CD1c-positive myeloid dendritic cell (primary cell): ENCODE data around the gene WDR76.

Experiments
- DNase-seq: peaks from one replicate; pipeline ENCODE4 v3.0.0-alpha.2; 2016; ENCODE audit errors: extremely low spot score

WDR76 gene

DNA sequence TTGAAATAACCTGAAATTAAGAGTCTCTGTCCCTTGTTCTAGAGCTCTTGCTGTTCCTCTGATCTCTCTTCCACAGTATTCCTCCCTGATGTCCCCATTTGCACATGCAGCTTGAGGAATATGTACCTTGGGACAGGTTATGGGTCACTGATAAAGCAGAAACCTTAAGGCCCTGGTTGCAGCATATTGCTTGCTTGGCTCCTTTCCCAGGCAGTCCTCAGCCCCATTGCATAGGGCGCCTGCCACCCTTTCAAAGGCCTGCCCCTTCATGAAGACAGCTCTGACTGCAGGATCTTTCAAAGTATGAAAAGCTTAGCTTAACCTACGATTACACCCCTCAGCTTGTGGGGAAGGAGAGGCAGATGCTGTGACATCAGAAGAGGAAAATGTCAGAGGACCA lies 51.6 kb downstream of the WDR76 start:
- no peak for DNase-seq

DNA sequence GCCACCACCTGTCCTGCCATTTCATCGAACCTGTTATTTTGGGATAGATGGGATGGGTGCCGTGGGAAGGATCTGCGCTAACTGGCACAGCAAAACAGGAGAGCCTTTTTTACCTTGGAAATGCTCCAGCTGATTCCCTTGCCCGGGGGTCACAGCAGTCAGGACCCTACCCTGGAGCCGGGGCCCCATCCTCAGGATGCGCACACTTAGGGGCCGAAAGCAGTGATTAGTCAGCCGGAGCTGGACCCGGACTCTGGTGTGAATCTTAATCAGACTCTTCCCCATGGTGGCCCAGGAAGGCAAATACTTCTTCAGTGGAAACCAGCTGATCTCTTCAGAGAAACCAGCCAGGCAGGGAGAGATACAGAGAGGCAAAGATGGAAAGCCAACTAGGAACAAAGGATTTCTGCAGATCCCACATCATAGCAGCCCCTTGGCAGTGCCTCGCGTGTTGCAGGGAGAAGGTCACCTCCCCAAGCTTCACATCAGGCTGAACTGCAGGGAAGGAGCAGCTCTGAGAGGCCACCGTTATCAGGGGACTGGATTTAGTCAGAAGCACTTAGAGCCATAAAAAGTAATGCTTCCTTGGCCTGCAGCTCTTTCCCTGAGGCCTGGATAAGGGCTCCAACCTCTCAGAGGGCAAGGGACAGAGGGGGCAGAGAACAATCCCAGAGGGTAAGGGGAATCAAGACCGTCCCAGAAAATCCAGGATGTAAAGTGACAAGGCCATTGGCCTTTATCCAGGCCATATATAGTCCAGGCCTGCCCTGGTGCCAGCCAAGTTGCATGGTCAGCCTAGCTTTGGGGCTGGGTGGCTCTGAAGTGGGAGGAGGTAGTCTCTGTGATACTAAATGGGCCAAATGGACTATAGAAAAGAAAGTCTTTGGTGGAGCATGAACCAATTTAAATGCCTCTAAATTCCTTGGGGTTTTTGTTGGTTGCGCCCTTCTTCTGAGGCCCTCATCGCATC lies 52.9 kb downstream of the WDR76 start:
- DNase-seq = no peak

DNA sequence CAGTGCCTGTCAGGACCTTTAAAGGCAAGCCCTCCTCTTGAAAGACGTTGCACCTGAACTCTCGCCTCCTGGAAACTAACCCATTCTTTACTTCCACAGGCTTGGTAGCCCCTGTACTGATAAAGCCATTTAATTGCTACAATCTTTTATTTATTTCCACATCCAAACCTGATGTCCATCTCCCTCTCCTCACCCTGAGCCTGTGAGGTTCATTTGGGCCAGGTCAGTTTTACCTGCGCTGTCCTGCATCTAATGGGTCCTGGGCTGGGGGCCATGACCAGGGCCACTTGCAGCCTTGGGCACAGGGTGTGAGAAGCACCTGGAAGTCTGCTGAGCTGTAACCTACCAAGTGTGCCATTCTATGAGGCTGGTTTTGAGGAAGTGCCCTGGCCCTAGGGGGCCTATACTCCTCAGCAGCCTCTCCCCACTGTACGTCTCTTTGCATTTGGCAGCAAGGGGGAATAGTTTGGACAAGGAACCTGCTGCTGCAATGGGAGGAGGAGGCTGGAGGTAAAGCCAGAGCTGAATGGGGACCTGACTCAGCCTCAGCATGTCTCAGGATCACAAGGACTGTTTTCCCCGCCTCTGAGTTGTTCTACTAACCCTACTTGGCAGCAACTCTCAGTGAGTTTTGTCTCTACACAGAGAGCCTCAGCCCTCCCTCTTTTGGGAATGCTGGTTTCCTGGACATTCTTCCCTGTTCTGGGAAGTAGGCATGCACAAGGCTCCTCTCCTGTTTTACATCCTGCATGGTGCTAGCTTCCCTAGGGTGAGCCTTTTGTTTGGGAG lies 53.8 kb downstream of the WDR76 start:
- DNase-seq = no peak

DNA sequence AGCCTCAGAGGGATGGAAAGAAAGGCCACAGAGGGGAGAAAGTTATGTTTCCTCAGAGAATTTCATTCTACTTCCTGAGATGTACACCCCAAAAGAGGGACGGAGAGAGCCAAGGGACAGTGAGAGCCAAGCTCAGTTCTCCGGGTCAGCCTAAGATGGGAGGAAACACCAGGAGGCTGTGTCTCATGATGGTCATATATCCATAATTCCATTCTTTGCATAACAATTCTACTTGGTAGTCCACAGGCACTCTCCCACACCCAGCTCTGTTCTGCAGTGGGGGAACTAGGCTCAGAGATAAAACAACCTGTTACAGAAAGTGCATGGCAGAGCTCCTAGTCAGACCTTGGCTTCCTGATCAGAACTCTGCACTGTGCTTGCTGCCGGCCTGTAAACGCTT lies 54.4 kb downstream of the WDR76 start:
- no peak for DNase-seq

- no peak for DNase-seq
Measured at GRCh38 chr15:43881944-43882343, 55.1 kb downstream of the WDR76 start.

DNA sequence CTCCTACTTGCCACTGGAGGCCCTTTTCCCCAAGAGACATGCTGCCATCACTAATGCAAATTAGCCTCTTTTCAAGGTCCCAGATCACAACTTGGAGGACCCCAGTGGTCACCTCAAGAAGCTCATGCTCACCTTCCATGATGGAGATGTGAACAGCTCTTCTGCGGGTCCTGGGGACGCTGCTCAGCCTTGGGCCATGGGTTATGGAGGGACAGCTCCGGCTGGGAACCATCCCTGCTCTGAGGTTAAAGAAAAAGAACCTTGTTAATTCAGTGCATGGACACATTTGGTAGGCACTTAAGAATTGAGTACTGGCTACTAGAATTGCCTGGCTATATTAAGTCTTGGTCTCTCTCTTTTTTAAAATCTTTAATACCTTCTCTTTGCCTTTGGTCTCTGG lies 56.8 kb downstream of the WDR76 start:
- no peak for DNase-seq

DNA sequence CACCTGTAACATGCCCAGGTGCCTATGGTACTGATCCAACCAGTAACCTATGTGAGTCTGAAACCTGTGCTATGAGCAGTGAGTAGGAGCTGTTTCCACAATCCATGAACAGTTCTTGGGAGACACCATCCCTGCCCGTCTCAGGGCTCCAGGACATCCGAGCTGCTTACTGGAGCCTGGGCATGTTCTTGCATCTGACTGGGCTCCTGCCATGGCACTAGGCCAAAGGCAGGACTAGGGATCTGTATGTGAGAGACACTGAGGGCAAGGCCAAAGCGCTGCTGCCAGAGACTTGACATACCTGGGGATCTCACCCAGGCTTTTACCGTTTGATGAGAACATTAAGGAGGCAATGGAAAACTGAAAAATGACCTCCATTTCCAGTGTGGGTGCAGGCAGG lies 59.8 kb downstream of the WDR76 start:
- DNase-seq = no peak

GRCh38 chr15:43887901-43888300 lies 61.1 kb downstream of the WDR76 start:
- no peak for DNase-seq

- DNase-seq = no peak
Measured at GRCh38 chr15:43889042-43889441, 62.2 kb downstream of the WDR76 start.

- DNase-seq = no peak
Measured at GRCh38 chr15:43893956-43894355, 67.2 kb downstream of the WDR76 start.

DNA sequence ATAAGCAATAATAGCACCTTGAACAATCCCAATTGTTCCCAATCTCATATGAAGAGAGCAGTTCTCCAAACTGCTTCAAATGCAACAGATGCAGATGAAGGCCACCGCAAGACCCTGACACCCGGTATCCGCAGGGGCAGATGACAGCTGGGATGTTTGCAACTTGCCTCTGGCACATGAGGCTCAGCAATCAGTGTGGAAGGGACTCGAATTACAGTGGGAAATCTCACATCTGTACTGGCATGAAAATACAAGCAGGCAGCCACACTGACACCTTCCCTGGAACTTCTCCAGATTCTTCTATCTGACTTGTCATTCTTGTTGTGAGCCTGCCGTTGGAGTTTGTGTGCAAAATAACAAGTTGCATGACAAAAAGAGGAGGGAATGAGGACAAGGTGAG lies 68.8 kb downstream of the WDR76 start:
- no peak for DNase-seq

DNA sequence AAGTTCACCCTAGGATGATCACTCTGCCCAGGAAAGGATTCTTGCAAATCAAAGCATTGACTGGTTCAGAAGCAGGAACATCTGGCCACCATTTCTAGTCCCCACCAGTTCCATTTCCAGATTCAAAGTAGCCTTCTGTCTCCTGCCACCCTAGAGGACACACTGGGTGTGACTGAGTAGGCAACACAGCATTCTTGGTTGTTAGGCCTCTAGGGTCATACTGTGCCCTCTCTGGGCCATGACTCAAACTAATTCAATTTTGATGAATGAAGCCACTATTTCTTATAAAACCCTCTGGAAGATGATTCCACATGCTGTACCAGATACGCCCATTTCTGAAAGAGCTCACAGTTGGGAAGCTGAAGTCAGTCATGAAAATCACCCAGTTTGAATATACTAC lies 69.7 kb downstream of the WDR76 start:
- DNase-seq = no peak

- no peak for DNase-seq
Measured at GRCh38 chr15:43898891-43899290, 72.1 kb downstream of the WDR76 start.

DNA sequence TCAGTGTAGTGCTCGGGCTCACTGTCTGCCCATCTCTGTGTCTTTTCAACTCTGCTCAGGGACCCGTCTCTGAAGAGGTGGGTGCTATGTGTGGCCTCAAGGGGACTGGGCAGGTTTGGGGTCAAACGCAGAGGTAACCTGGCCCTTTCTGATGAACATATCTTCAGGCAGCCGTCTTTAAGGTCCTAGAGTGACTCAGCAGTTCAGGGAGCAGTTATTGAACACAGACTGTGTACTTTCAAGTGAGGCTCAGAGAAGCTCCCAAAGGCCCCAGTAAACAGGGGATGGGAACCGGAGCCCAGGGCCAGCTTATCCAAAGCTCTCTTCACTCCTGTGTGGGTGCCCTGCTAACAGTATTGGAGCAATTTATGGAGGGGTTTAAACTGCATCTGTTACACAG lies 73.1 kb downstream of the WDR76 start:
- no peak for DNase-seq

GRCh38 chr15:43900996-43901395 lies 74.2 kb downstream of the WDR76 start:
- DNase-seq = no peak

GRCh38 chr15:43901495-43901894 lies 74.7 kb downstream of the WDR76 start:
- no peak for DNase-seq

- peak; percentile 60 for DNase-seq
Measured at GRCh38 chr15:43903864-43904290, 77.1 kb downstream of the WDR76 start.

GRCh38 chr15:43905755-43906154 lies 79.0 kb downstream of the WDR76 start:
- no peak for DNase-seq

- DNase-seq = no peak
Measured at GRCh38 chr15:43908516-43909050, 81.8 kb downstream of the WDR76 start.

DNA sequence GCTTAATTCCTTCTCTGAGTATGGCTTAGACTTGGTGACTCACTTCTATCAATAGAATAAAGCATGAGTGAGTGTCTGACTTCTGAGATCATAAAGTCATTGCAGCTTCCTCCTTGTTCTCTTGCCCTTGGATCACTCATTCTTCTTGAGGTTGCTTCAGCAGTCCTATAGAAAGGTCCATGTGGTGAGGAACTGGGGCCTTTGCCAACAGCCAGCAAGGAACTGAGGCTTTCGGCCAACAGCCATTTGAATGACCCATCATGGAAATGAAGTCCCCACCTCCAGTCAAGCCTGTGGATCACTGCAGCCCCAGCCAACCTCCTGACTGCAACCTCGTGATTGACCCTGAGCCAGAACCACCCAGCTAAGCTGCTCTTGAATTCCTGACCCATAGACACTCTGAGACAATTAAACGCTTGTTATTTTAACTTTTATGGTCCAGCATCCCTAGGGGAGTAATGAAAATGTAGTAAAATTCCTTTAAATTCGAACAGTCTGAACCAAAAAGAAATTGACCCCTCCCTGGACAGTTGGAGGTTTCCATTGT lies 84.5 kb downstream of the WDR76 start:
- DNase-seq = no peak

- DNase-seq = no peak
Measured at GRCh38 chr15:43912208-43912607, 85.4 kb downstream of the WDR76 start.

DNA sequence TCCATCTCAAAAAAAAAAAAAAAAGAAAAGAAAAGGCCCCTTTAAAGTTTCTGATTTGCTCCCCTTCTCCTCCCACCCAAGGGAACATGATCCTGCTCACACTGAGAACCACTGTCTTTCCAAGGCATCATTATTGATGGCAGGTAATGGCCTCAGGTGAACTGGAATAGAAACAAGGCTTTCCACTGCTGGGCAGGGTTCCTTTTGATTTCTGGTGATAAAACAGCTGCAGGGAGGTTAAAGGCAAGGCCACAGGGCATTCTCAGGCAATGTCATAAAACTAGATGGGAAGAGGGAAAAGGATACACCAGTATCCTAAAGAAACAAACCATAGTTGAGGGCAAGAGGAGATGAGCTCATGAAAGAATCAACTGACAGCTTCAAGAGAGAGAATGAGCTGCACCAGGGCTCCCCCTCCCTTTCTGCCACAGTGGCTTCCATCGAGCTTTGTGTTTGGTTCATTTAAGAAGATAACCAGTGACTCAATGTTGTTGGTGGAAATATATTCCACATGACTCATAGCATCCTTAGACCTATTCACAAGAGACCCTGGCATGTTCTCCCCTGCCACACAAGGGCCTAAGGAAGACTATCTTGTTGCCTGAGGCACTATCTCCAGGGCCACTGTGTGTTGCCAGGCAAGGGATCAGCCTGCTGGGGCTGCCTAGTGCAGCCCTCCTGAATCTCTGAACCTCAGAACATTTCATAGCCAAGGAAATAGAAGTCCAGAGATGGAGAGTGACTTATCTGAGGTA lies 86.4 kb downstream of the WDR76 start:
- DNase-seq = no peak
